GM13977 (cell line): ENCODE measurements around the gene APOBEC3A.
"Not testable (repeated sequence)": the region's sequence is repeated elsewhere in the genome, so short reads cannot be mapped to it uniquely, and the experiment has no call there.

ENCODE experiments used
- DNase-seq: peaks from one replicate; pipeline ENCODE4 v3.0.0; 2012; ENCODE audit warnings: low spot score
- CTCF ChIP-seq: IDR thresholded peaks from 2 replicates; pipeline ENCODE4 v1.5.1; 2012; ENCODE audit warnings: mild to moderate bottlenecking, control low read depth; ENCODE audit not compliant: insufficient read depth; ENCODE audit errors: extremely low read depth, missing control alignments
- in situ Hi-C: fragments of 300-500 bp; cut with MboI; formaldehyde crosslinking; loops from one replicate; pipeline ENCODE4 v1.12.0; 2022; ENCODE audit warnings: low sequenced_read_pairs, low pct_unique_long_range_greater_than_20kb, mixed read lengths, inconsistent platforms; ENCODE audit not compliant: unreplicated experiment

The APOBEC3A gene

GRCh38 chr22:38974826-38975175 lies 17.4 kb downstream of the APOBEC3A start:
- no peak for DNase-seq
- in situ Hi-C loops: no loop called here
- no peak for TF ChIP-seq CTCF

GRCh38 chr22:38977289-38977688 lies 19.9 kb downstream of the APOBEC3A start:
- in situ Hi-C loops, DNase-seq: not testable (repeated sequence)

- in situ Hi-C loops: not testable (repeated sequence)
These were observed 23.2 kb downstream of the APOBEC3A start for GRCh38 chr22:38980587-38980986.

GRCh38 chr22:38981005-38981991 lies 23.9 kb downstream of the APOBEC3A start:
- in situ Hi-C loops: no loop called here
- no peak for DNase-seq
- TF ChIP-seq CTCF: peak; percentile 41

More at GRCh38 chr22:38980587-38980986, 23.2 kb downstream of the APOBEC3A start:
- DNase-seq: not testable (repeated sequence)

GRCh38 chr22:38981992-38982927 lies 24.9 kb downstream of the APOBEC3A start, which contains the start of gene APOBEC3B:
Gene APOBEC3B, plus strand, starts transcription at chr22:38982347. Its CDS starts 107 bp downstream, at chr22:38982454.
- peak; percentile 88 for DNase-seq
- TF ChIP-seq CTCF: no peak
- in situ Hi-C loops: no loop called here

GRCh38 chr22:38984224-38984623 lies 26.8 kb downstream of the APOBEC3A start:
- no peak for TF ChIP-seq CTCF
- in situ Hi-C loops: no loop called here
- no peak for DNase-seq

- DNase-seq: peak; percentile 65
These were observed 27.7 kb downstream of the APOBEC3A start for GRCh38 chr22:38984784-38985757.

More at GRCh38 chr22:38984784-38985757, 27.7 kb downstream of the APOBEC3A start:
- in situ Hi-C loops: not testable (repeated sequence)
